Putamen (tissue), 1 donor: ENCODE data around the gene PTPRK.
"Not testable (repeated sequence)": the region's sequence is repeated elsewhere in the genome, so short reads cannot be mapped to it uniquely, and the experiment has no call there.

Experiments
- DNase-seq: peaks from one replicate; pipeline ENCODE4 v3.0.0-alpha.2; 2016; ENCODE audit warnings: low spot score

Gene PTPRK

GRCh38 chr6:128007658-128008057, 512.7 kb downstream of the PTPRK start:
- DNase-seq = no peak

GRCh38 chr6:128005009-128005408, 515.4 kb downstream of the PTPRK start:
- DNase-seq = no peak

GRCh38 chr6:128000363-128000762, 520.0 kb downstream of the PTPRK start:
- no peak for DNase-seq

DNA sequence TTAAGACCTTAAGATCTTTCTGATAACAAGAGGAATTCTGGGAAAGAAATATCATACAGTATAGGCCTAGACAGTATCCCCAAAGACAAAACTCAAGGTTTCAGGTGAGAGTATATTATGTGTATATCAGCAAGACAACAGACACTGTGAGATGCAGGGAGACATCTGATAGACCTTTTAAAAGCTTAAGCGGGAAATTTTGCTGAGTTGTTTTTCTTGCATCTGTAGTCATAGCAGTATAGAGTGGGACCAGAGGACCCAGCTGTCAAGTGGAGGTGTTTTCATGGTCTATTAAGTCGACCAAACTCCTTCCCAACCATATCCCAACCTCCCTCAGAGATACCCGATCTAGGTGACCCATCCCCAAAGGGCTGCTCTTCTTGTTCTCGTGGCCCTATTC, 521.4 kb downstream of the PTPRK start:
- DNase-seq = no peak

- DNase-seq = no peak
Observed at GRCh38 chr6:127997496-127998164, 522.8 kb downstream of the PTPRK start.

GRCh38 chr6:127996925-127997324, 523.5 kb downstream of the PTPRK start:
- no peak for DNase-seq

GRCh38 chr6:127992144-127992543, 528.3 kb downstream of the PTPRK start:
- no peak for DNase-seq

GRCh38 chr6:127990074-127990473, 530.3 kb downstream of the PTPRK start:
- DNase-seq = no peak

DNA sequence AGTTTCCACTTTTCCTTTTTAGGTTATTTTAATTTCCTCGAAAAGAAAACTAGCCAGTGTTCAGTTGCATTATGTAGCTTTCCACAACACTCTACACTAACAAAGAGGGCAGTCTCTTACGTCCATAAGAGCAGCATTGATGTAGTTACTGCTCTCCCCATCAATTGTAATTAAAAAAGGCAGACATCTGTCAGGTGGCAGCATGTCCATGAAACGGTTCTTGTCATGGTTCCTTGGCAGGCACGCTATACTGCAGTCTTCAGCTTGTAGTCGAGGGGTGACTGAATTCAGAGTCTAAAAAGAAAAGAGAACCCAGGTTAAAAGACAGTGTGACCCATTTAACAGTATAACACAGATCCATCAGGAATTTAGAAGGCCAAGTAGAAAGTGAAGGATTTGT, 539.4 kb downstream of the PTPRK start:
- peak; percentile 72 for DNase-seq

- DNase-seq = not testable (repeated sequence)
Observed at GRCh38 chr6:127978185-127978584, 542.2 kb downstream of the PTPRK start.

GRCh38 chr6:127976796-127977195, 543.6 kb downstream of the PTPRK start:
- no peak for DNase-seq

- no peak for DNase-seq
Observed at GRCh38 chr6:127976111-127976510, 544.3 kb downstream of the PTPRK start.

DNA sequence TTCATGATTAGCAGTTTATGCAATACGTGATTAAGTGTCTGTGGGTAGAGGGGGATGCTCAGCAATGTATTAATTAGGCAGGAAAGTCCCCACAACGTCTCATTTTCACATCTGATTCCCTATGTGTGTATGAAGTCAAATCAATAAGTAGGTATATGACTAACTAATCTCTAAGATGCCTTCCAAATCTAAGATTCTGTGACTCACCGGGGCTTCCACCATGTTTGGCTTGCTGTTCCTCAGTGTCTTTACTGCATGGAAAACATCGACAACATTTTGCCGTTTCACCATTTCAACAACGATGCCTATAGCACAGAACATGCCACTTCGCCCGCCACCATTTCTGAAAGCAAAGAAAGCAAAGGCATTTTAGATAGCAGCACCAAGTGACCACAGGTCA, 547.6 kb downstream of the PTPRK start:
- DNase-seq = no peak

DNA sequence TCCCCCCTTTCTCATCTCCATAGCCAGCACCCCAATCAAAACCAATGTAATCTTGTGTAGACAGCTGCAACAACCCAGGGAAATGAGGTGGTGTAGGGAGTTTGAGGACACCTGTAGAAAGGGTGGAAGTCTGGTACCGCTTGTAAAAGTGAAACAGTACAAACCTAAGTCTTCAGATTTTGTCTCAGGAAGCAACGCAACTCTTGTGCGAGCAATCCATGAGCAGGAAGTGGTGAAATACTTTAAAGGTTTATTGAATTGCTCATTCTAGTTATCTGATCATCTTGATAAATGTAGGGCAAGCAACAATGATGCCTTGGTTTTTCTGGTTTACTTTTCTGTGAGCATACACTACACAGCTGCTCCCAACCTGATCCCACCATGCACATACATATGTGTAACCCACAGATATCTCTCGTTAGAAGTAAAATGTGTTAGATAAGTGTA, 548.4 kb downstream of the PTPRK start:
- DNase-seq = no peak

- DNase-seq = no peak
Observed at GRCh38 chr6:127971386-127971785, 549.0 kb downstream of the PTPRK start.

DNA sequence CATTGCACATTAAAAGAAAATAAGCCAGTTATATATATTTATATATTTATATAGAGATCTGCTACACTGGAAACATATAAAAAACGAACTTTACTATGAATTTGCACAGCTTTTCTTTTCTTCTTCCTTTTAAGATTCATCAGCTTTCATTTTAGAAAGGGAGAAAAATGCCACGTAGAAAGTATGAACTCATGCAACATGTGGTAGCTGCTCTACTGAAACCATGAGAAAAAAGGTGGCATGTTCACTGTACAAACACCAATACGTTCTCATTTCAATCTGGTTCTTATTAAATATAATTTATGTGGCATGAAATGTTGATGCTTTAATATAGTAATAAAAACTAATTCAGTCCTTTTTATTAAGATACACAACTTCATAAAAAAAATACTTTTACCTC, 550.7 kb downstream of the PTPRK start:
- no peak for DNase-seq

DNA sequence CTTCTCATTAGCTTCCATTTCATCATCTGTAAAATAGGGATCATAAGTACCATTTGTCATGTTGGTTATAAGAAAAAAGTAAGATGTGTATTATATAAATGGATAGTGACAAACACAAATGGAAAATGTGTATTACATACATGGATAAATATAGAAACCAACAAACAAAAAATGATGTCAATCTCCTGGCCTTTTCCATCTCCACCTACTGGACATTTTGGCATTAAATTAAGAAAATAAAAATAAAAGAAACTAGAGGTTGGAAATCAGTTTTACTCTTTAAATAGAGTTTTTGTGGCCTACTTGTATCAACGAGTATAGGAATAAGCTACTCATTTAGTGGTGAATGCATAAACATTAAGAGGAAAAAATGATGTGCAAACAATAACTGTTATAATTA, 552.0 kb downstream of the PTPRK start:
- DNase-seq = no peak

DNA sequence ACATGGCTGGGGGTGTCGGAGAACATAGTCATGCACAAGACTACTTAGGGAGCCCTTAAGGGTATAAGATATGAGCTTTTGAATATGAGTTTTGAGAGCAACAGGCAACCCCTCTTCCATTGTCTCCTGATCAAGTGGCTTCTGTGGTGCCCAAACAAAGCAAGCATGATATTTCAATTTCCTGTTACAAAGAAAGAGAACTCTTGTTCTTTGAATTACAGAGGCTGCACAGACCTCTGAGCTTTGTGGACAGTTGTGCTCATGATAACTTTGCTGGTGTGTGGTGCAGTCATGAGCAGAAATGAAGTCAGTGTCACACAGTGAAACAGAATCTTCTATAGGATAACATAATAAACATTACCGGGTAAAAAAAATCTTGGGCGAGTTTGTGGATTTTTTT, 552.7 kb downstream of the PTPRK start:
- DNase-seq = peak; percentile 40

DNA sequence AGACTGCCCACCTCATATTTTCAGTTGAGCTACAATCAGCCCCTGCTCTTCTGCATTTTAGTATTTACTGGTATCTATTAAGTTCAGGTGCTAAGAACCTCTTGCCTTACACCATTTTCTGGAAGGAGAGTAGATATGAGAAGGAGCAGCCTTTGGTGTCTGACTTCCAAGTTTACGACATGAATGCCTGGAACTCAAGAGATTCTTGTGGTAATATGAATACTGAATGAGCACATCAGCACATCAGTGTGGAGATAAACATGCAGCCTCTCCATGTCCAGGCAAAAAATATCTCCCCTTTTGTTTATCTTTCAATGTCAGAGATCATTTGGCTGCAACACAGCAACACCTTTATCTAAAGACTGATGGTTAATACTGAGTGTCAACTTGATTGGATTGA, 553.8 kb downstream of the PTPRK start:
- no peak for DNase-seq

DNA sequence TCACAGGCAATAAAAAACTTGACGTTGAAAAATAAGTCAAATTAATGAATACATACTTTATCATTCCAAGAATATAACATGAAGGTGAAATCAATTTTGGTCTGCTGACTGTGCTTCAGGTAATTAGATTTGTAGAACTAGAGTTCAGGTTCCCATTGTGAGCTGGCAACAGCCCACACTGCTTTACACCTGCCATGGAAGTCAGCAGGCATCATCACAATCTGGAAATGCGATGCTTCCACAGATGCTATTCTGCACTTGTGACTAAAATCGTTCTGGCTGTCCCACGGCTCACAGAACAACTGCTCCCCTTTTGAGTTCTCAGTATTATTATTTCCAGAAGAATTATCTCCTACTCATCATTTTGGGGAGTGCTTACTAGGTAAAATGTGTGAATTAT, 556.9 kb downstream of the PTPRK start:
- no peak for DNase-seq

DNA sequence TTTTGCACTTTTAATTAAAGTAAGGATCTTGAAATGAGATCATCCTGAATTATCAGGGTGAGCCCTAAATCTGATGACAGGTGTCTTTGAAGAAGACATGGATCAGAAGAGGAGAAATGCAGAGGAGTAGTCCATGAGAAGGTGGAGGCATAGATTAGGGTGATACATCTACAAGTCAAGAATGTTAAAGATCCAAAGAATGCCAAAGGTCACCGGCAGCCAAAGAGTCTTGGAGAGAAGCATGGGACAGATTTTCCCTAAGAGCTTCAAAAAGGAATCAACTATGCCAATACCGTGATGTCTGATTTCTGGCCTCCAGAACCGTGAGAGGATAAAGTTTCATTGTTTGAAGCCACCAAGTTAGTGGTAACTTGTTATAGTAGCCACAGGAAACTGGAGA, 560.5 kb downstream of the PTPRK start:
- no peak for DNase-seq

DNA sequence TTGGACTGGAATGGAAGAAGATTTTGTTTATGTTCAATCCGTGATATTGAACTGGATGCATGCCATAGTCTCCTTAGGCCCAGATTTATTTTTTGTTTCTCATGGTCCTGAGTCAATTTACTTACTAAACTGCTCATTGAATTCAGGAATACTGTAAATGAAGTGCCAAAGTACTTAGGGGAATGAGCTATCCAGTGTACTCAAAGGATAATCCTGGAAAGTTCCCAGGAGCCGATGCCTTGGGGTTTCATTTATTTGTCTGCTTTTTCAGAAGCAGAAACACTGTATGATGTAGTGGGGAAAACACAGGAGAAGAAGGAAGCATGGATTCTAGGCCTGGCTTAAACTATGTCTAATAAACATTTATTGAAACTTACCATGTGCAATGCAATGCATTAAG, 563.4 kb downstream of the PTPRK start:
- DNase-seq = no peak

- no peak for DNase-seq
Observed at GRCh38 chr6:127956260-127956888, 564.0 kb downstream of the PTPRK start.

DNA sequence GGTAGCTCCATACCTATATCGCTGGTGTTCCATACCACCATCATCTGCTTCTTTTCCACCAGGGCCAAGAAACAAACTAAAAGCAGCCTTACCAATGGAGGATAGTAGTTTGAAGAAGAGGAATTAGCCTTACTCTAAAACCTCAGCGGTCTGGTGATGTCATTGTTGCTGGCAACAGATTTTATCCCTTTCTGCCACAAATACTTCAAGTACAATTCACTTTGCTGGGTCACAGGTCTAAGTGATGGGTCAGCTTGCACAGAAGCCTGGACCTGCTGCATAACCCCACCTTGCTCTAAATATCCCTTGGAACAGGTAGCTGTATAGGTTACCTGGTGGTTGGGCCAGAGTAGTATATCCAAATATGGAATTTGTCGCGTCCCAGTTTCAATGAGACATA, 566.3 kb downstream of the PTPRK start:
- DNase-seq = no peak
